Osteocyte (in vitro differentiated cells): ENCODE data around the gene THAP11. TPM values are rescaled to one million over a fixed set of nuclear protein-coding genes. Genes with fewer than 3 reads are reported as not detected.
A peak's percentile ranks its signal among the peaks of the same experiment; 100 is the strongest.

ENCODE experiments used
- DNase-seq: peaks from one replicate; pipeline ENCODE4 v3.0.0; 2021; ENCODE audit warnings: mixed read lengths; ENCODE audit not compliant: unreplicated experiment; ENCODE audit errors: extremely low spot score
- H3K27ac Mint-ChIP-seq: one replicate; pipeline ENCODE4 v1.8.0; 2021; ENCODE audit warnings: mild to moderate bottlenecking, mixed read lengths; ENCODE audit not compliant: unreplicated experiment
- H3K27me3 Mint-ChIP-seq: one replicate; pipeline ENCODE4 v1.8.0; 2021; ENCODE audit warnings: mixed read lengths; ENCODE audit not compliant: unreplicated experiment
- H3K36me3 Mint-ChIP-seq: one replicate; pipeline ENCODE4 v1.8.0; 2021; ENCODE audit warnings: mixed read lengths; ENCODE audit not compliant: unreplicated experiment
- H3K4me1 Mint-ChIP-seq: one replicate; pipeline ENCODE4 v1.8.0; 2021; ENCODE audit warnings: mixed read lengths; ENCODE audit not compliant: unreplicated experiment
- H3K4me3 Mint-ChIP-seq: one replicate; pipeline ENCODE4 v1.8.0; 2021; ENCODE audit warnings: mild to moderate bottlenecking, moderate library complexity, mixed read lengths; ENCODE audit not compliant: unreplicated experiment
- H3K9me3 Mint-ChIP-seq: one replicate; pipeline ENCODE4 v1.8.0; 2021; ENCODE audit warnings: mixed read lengths; ENCODE audit not compliant: unreplicated experiment
- CTCF ChIP-seq: fragments of 200-600 bp; sonication (generic); IDR thresholded peaks from 2 replicates; pipeline ENCODE4 v1.5.0; 2021; ENCODE audit warnings: antibody characterized with exemption, mild to moderate bottlenecking, moderate library complexity
- long read RNA-seq: library from polyadenylated mRNA; unstranded; transcript quantifications from one replicate; pipeline ENCODE4 v2.0.0, GENCODE V29; 2021
- total RNA-seq: library from RNA; stranded (reverse); gene quantifications from 2 replicates; pipeline ENCODE4 v1.2.1, GENCODE V29; 2021

THAP11 gene
- 29.5 and 30.0 TPM in 2 replicates for total RNA-seq
- long read RNA-seq, transcript THAP11-201 (1 exons, 2,114 nt), result major isoform, 19 of 19 reads
- long read RNA-seq, partial matches to known transcripts, result 0 of 19 reads
- long read RNA-seq, other reads (novel, unspliced or antisense), result 0 of 19 reads

DNA sequence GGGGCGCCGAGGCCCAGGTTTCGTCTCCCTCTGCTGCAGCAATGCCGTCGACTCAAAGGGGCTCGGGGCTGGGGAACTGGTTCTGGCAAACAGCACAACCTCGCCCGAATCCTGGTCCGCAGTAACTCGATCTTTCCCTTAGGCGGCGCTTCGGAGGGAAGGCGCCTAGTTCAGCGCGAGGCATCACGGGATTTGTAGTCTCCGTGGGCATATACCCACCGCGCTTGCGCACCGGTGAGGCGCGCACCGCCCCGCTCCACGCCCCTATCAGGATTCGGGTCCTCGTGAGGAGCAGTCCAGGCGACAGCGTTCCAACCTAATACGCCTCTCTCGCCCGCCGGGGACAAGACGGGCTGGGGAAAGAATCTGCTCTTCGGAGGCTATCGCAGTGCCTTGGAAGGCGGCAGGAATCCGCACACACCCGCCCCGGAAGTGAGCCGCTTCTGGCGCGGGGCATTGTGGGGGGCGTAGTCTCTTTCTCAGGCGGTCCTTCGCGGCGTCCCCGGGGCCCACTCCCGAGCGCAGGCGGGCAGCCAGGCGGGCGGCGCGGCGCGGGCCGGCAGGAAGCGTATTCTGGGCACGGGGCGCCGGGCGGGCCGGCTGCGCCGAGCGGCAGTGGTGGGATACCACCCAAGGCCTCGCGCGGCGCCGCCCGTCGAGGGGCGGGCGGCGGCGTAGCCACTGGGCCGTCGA, at the start of gene THAP11:
Gene THAP11 (plus strand): TSS at position 505 of the 693 bp plus-strand sequence. CDS start 235 bp downstream, outside the sequence.
- H3K9me3 Mint-ChIP-seq, result no peaks in the 10 kb centered on the region
- peaks cover 39% of the 10 kb centered on the region for H3K4me1 Mint-ChIP-seq

GRCh38 chr16:67796099-67796718, 45.9 kb upstream of the THAP11 start:
- peaks cover 6% of the 10 kb centered on the region for H3K4me1 Mint-ChIP-seq
- peaks cover 14% of the 10 kb centered on the region for H3K36me3 Mint-ChIP-seq
- H3K27ac Mint-ChIP-seq, result no peak overlapping the region
- DNase-seq, result no peak
- H3K4me3 Mint-ChIP-seq, result no peak overlapping the region
- no peak for TF ChIP-seq CTCF
- H3K27me3 Mint-ChIP-seq, result no peaks in the 10 kb centered on the region
- no peaks in the 10 kb centered on the region for H3K9me3 Mint-ChIP-seq

More for the DNA sequence above, at the start of gene THAP11:
- Mint-ChIP-seq H3K4me3 (peak within 1 kb of the TSS; percentile 93), H3K36me3 (no peaks in the 10 kb centered on the region), H3K27ac (peak within 1 kb of the TSS; percentile 99), H3K27me3 (no peaks in the 10 kb centered on the region)
- TF ChIP-seq CTCF, result peak; percentile 74
- DNase-seq, result peak; percentile 97

DNA sequence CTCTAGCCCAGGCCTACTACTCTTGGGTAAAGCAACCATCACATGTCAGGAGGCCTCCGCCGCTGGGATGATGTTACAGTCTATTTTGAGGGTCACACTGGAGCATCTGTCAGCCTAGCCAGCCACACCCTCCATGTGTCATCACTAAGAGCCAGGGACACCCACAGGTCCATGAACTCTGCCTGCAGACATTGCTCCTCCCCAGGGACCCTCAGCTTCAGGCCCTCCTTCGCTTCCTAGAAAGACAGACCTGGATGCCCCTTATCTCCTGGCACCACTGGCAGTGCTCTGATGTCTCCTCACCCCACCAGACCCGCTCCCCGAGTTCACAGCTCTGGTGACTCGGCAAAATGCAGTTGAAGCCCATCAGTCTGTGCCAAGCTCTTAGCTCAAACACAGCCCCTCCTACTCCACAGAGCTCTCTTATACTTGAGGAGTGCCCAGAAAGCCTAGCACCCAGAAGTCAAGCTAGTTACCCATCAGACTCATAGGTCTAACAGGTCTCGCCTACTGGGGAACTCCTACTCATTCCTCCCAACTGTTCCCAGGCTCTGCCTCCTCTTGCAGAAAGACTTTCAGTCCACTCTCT, 41.7 kb upstream of the THAP11 start:
- no peak for DNase-seq
- peaks cover 14% of the 10 kb centered on the region for H3K4me1 Mint-ChIP-seq
- peak overlapping the region; percentile 40 for H3K27ac Mint-ChIP-seq

GRCh38 chr16:67801241-67801640, 40.9 kb upstream of the THAP11 start:
- TF ChIP-seq CTCF, result no peak
- Mint-ChIP-seq H3K4me1 (peaks cover 16% of the 10 kb centered on the region), H3K27ac (no peak overlapping the region), H3K36me3 (peaks cover 16% of the 10 kb centered on the region), H3K27me3 (no peaks in the 10 kb centered on the region), H3K4me3 (no peak overlapping the region), H3K9me3 (no peaks in the 10 kb centered on the region)
- no peak for DNase-seq

More for the DNA sequence above, 41.7 kb upstream of the THAP11 start:
- Mint-ChIP-seq H3K36me3 (peaks cover 16% of the 10 kb centered on the region), H3K4me3 (no peak overlapping the region), H3K27me3 (no peaks in the 10 kb centered on the region), H3K9me3 (no peaks in the 10 kb centered on the region)
- no peak for TF ChIP-seq CTCF

GRCh38 chr16:67801883-67802282, 40.2 kb upstream of the THAP11 start:
- DNase-seq, result no peak
- TF ChIP-seq CTCF, result no peak
- H3K27ac Mint-ChIP-seq, result no peak overlapping the region
- H3K4me3 Mint-ChIP-seq, result no peak overlapping the region
- H3K9me3 Mint-ChIP-seq, result no peaks in the 10 kb centered on the region
- no peaks in the 10 kb centered on the region for H3K27me3 Mint-ChIP-seq
- H3K36me3 Mint-ChIP-seq, result peaks cover 16% of the 10 kb centered on the region
- H3K4me1 Mint-ChIP-seq, result peaks cover 14% of the 10 kb centered on the region
